Measurements from ENCODE around the gene IGSF23.

DNA sequence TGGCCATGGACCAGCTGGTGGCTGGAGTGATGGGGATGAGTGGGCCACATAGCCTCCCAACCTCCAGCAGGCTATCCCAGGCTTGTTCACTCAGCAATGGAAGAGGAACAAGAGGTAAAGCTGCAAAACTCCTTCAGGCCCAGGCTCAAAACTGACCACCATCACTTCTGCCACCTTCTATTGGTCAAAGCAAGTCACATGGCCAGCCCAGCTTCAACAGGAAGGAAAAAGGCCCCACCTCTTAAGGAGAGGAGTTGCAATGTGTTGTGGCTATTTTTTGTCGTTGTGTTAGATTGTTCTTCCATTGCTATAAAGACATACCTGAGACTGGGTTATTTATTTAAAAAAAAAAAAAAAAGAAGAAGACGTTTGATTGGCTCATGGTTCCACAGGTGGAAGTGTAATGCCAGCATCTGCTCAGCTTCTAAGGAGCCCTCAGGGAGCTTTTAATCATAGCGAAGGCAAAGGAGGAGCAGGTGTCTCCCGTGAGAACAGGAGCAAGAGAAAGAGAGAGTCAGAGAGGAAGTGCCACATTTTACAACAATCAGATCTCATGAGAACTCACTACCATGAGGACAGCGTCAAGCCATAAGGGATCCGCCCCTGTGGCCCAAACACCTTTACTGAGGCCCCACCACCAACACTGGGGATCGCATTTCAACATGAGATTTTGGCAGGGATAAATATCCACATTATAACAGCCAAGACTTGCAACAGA, 5.4 kb downstream of the IGSF23 start:
- TF ChIP-seq PAX5 (IDR thresholded peaks at IDR 0.05; ENCODE audit: insufficient read depth, low read length, severe bottlenecking) (no peak), POLR2AphosphoS5 (IDR thresholded peaks at IDR 0.05; ENCODE audit: low read depth, low read length) (no peak), TAF1 (IDR thresholded peaks at IDR 0.05; ENCODE audit: low read depth, low read length) (no peak), POLR2A (IDR thresholded peaks at IDR 0.05; ENCODE audit: low read depth, low read length) (no peak), POU2F2 (IDR thresholded peaks at IDR 0.05; ENCODE audit: low read depth, low read length) (no peak)

Measured in GM12891 (cell line).